Neural progenitor cell (in vitro differentiated cells): ENCODE data around the gene CORT.
"Not testable (repeated sequence)": the region's sequence is repeated elsewhere in the genome, so short reads cannot be mapped to it uniquely, and the experiment has no call there.

Experiments used
- CTCF ChIP-seq: fragments of 200-600 bp; sonication (generic); IDR thresholded peaks from 2 replicates; pipeline ENCODE4 v1.5.1; 2017; ENCODE audit warnings: antibody characterized with exemption, mild to moderate bottlenecking
- EZH2 ChIP-seq: fragments of 200-600 bp; sonication (generic); IDR thresholded peaks from 2 replicates; pipeline ENCODE4 v1.6.1; 2017; ENCODE audit warnings: antibody characterized with exemption, mild to moderate bottlenecking, moderate library complexity

GRCh38 chr1:10426535-10426848, 23.3 kb upstream of the CORT start:
- not testable (repeated sequence) for TF ChIP-seq EZH2, CTCF
